SK-N-SH treated with all-trans-retinoic acid at 6 μM for 48 hours (cell line): ENCODE measurements around the gene CABP7.

Experiments used
- OSR1 ChIP-seq: fragments of 250-450 bp; sonication (Bioruptor Pico); IDR thresholded peaks from 2 replicates; pipeline ENCODE4 v1.8.0; 2022; ENCODE audit warnings: moderate library complexity, mild to moderate bottlenecking, inconsistent platforms
- RARB ChIP-seq: fragments of 250-450 bp; sonication (Bioruptor Pico); IDR thresholded peaks from 2 replicates; pipeline ENCODE4 v1.8.0; 2021; ENCODE audit warnings: mild to moderate bottlenecking, moderate library complexity
- TF ChIP-seq, protein P1 (sequence below): fragments of 250-450 bp; sonication (Bioruptor Pico); IDR thresholded peaks from 2 replicates; pipeline ENCODE4 v1.5.1; 2020; ENCODE audit warnings: low read depth, mild to moderate bottlenecking, moderate library complexity
- TF ChIP-seq, protein P2 (sequence below): fragments of 250-450 bp; sonication (Bioruptor Pico); IDR thresholded peaks from 2 replicates; pipeline ENCODE4 v1.5.0; 2020; ENCODE audit warnings: mild to moderate bottlenecking, moderate library complexity
- TF ChIP-seq, protein P3 (sequence below): fragments of 250-450 bp; sonication (Bioruptor Pico); IDR thresholded peaks from 2 replicates; pipeline ENCODE4 v1.5.1; 2021; ENCODE audit warnings: mild to moderate bottlenecking, moderate library complexity

DNA sequence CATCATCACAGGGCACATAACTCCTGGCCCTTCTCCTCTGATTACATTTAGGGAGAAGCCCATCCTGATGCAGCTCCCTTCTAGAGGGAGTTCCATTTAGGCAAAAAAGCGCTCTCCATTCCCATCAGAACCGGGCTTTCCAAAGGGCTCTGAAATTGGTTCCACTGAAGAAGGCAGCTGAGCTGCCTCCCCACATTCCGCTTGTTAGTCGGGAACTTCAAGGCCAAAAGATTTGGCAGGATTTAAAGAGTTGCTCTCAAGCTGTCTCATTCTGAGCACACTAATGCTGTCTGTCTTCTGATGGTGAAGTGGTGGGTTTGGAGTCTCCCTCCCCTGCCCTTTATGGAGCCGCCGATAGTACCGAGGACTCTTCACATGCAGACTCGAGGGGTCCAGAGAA lies 26.6 kb upstream of the CABP7 start:
- TF ChIP-seq RARB (CRISPR knock-in tag), result no peak
- TF ChIP-seq, protein P1, sequence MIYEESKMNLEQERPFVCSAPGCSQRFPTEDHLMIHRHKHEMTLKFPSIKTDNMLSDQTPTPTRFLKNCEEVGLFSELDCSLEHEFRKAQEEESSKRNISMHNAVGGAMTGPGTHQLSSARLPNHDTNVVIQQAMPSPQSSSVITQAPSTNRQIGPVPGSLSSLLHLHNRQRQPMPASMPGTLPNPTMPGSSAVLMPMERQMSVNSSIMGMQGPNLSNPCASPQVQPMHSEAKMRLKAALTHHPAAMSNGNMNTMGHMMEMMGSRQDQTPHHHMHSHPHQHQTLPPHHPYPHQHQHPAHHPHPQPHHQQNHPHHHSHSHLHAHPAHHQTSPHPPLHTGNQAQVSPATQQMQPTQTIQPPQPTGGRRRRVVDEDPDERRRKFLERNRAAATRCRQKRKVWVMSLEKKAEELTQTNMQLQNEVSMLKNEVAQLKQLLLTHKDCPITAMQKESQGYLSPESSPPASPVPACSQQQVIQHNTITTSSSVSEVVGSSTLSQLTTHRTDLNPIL (CRISPR knock-in tag), result no peak
- TF ChIP-seq, protein P2, sequence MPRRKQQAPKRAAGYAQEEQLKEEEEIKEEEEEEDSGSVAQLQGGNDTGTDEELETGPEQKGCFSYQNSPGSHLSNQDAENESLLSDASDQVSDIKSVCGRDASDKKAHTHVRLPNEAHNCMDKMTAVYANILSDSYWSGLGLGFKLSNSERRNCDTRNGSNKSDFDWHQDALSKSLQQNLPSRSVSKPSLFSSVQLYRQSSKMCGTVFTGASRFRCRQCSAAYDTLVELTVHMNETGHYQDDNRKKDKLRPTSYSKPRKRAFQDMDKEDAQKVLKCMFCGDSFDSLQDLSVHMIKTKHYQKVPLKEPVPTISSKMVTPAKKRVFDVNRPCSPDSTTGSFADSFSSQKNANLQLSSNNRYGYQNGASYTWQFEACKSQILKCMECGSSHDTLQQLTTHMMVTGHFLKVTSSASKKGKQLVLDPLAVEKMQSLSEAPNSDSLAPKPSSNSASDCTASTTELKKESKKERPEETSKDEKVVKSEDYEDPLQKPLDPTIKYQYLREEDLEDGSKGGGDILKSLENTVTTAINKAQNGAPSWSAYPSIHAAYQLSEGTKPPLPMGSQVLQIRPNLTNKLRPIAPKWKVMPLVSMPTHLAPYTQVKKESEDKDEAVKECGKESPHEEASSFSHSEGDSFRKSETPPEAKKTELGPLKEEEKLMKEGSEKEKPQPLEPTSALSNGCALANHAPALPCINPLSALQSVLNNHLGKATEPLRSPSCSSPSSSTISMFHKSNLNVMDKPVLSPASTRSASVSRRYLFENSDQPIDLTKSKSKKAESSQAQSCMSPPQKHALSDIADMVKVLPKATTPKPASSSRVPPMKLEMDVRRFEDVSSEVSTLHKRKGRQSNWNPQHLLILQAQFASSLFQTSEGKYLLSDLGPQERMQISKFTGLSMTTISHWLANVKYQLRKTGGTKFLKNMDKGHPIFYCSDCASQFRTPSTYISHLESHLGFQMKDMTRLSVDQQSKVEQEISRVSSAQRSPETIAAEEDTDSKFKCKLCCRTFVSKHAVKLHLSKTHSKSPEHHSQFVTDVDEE, result no peak
- TF ChIP-seq, protein P3, sequence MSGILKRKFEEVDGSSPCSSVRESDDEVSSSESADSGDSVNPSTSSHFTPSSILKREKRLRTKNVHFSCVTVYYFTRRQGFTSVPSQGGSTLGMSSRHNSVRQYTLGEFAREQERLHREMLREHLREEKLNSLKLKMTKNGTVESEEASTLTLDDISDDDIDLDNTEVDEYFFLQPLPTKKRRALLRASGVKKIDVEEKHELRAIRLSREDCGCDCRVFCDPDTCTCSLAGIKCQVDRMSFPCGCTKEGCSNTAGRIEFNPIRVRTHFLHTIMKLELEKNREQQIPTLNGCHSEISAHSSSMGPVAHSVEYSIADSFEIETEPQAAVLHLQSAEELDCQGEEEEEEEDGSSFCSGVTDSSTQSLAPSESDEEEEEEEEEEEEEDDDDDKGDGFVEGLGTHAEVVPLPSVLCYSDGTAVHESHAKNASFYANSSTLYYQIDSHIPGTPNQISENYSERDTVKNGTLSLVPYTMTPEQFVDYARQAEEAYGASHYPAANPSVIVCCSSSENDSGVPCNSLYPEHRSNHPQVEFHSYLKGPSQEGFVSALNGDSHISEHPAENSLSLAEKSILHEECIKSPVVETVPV (CRISPR knock-in tag), result no peak
- no peak for TF ChIP-seq OSR1 (CRISPR knock-in tag)
